HCT116 (cell line): ENCODE measurements around the gene ANKRD13B. TPM values are rescaled to one million over a fixed set of nuclear protein-coding genes. Genes with fewer than 3 reads are reported as not detected.

Source experiments
- ATAC-seq: fragments of 200-7000 bp; cut with Tn5 transposase; 2 replicates; pipeline ENCODE4 v1.9.1; 2020; ENCODE audit warnings: mild to moderate bottlenecking, moderate library complexity
- BruUV-seq: library from RNA; stranded (reverse); fragments of 400-500 nt; replicated peaks from 2 replicates; lab custom pipeline; 2021; lab: Mats Ljungman, UMichigan
- CTCF ChIA-PET: fragments of 300-600 bp; sonication (Branson Sonifier 250); formaldehyde crosslinking; loops from one replicate; lab custom pipeline; 2021; ENCODE audit warnings: antibody characterized with exemption; lab: Charles Lee
- POLR2A ChIA-PET: fragments of 300-600, 350-600 bp; sonication (Branson Sonifier 250); formaldehyde crosslinking; loops from one replicate; lab custom pipeline; 2021; ENCODE audit warnings: antibody characterized with exemption; lab: Charles Lee
- RAD21 ChIA-PET, 2 experiments: fragments of 300-600 bp; sonication (Branson Sonifier 250); formaldehyde crosslinking; loops; one replicate each; lab custom pipeline; 2023; ENCODE audit warnings: low total read pairs in 2 of 2; ENCODE audit not compliant: uncharacterized antibody in 2 of 2, unreplicated experiment in 2 of 2, low non-redundant PET in 1 of 2; lab: Charles Lee
- DNase-seq: peaks from one replicate; pipeline ENCODE4 v3.0.0-alpha.2; 2010; ENCODE audit warnings: low read depth, low spot score
- H2AFZ ChIP-seq: fragments of 200-600 bp; shearing (Covaris generic), sonication (generic); 2 replicates; pipeline ENCODE4 v1.6.1; 2017; ENCODE audit warnings: low read depth, mixed run types, mixed read lengths, antibody characterized with exemption, low read length; ENCODE audit not compliant: poor library complexity, severe bottlenecking
- H3K27ac ChIP-seq: 2 replicates; pipeline ENCODE4 v1.5.1; 2012; ENCODE audit warnings: low read depth, low read length
- H3K27me3 ChIP-seq: fragments of 200-600 bp; sonication (generic); 2 replicates; pipeline ENCODE4 v1.6.1; 2016; ENCODE audit warnings: mixed run types, low read length, mixed read lengths; ENCODE audit not compliant: insufficient read depth
- H3K36me3 ChIP-seq, 2 experiments: fragments of 200-500 bp in 1 of 2; fragments of 200-600 bp in 1 of 2; sonication (Bioruptor generic) in 1 of 2; sonication (generic) in 1 of 2; 2 replicates each; pipeline versions ENCODE4 v1.5.1 to v1.6.1; 2014 to 2016; ENCODE audit warnings: low read length in 2 of 2, inconsistent platforms in 1 of 2, mixed read lengths in 1 of 2, mixed run types in 1 of 2; ENCODE audit not compliant: insufficient read depth in 2 of 2, control insufficient read depth in 1 of 2
- H3K4me1 ChIP-seq, 2 experiments: fragments of 200-600 bp in 1 of 2; sonication (generic) in 1 of 2; 2 replicates each; pipeline versions ENCODE4 v1.5.1 to v1.6.1; 2012 to 2017; ENCODE audit warnings: low read length in 2 of 2, inconsistent platforms in 1 of 2, mild to moderate bottlenecking in 1 of 2, mixed read lengths in 1 of 2, mixed run types in 1 of 2, moderate library complexity in 1 of 2; ENCODE audit not compliant: insufficient read depth in 2 of 2, control insufficient read depth in 1 of 2
- H3K4me2 ChIP-seq: fragments of 200-600 bp; sonication (generic); 2 replicates; pipeline ENCODE4 v1.6.1; 2017; ENCODE audit warnings: mixed run types, low read length, mixed read lengths
- H3K4me3 ChIP-seq, 2 experiments: fragments of 200-600 bp in 1 of 2; sonication (generic) in 1 of 2; replicated peaks in 1 of 2; 2 replicates each; pipeline ENCODE4 v1.5.1; 2011 to 2016; ENCODE audit warnings: low read length in 2 of 2, control low read depth in 1 of 2, low read depth in 1 of 2, mild to moderate bottlenecking in 1 of 2, mixed read lengths in 1 of 2, mixed run types in 1 of 2
- H3K79me2 ChIP-seq: fragments of 200-600 bp; sonication (generic); 2 replicates; pipeline ENCODE4 v1.6.1; 2017; ENCODE audit warnings: mild to moderate bottlenecking, mixed run types, low read length, moderate library complexity, mixed read lengths; ENCODE audit not compliant: insufficient read depth
- H3K9ac ChIP-seq: fragments of 200-600 bp; sonication (generic); 2 replicates; pipeline ENCODE4 v1.6.1; 2016; ENCODE audit warnings: low read length, mixed read lengths
- H3K9me2 ChIP-seq: fragments of 200-600 bp; sonication (generic), shearing (Covaris generic); 2 replicates; pipeline ENCODE4 v1.6.1; 2017; ENCODE audit warnings: mixed run types, mild to moderate bottlenecking, moderate library complexity; ENCODE audit not compliant: insufficient read depth
- H3K9me3 ChIP-seq, 2 experiments: fragments of 200-500 bp in 1 of 2; fragments of 200-600 bp in 1 of 2; sonication (Bioruptor generic) in 1 of 2; sonication (generic) in 1 of 2; 2 replicates each; pipeline ENCODE4 v1.6.1; 2014 to 2017; ENCODE audit warnings: low read length in 2 of 2, mixed read lengths in 2 of 2, inconsistent platforms in 1 of 2, low read depth in 1 of 2, mild to moderate bottlenecking in 1 of 2, mixed run types in 1 of 2, moderate library complexity in 1 of 2; ENCODE audit not compliant: control insufficient read depth in 1 of 2, insufficient read depth in 1 of 2
- H4K20me1 ChIP-seq: fragments of 200-600 bp; sonication (generic), shearing (Covaris generic); 2 replicates; pipeline ENCODE4 v1.6.1; 2017; ENCODE audit warnings: mixed run types, mild to moderate bottlenecking, moderate library complexity; ENCODE audit not compliant: insufficient read depth
- EZH2phosphoT487 ChIP-seq: fragments of 200-600 bp; IDR thresholded peaks from 2 replicates; pipeline ENCODE4 v1.6.1; 2018; ENCODE audit warnings: antibody characterized with exemption, borderline replicate concordance
- SRF ChIP-seq: IDR thresholded peaks from 2 replicates; pipeline ENCODE4 v1.6.1; 2012; ENCODE audit warnings: low read depth
- intact Hi-C: fragments of 100-400 bp; cut with micrococcal nuclease; formaldehyde crosslinking; loops from 2 replicates; pipeline ENCODE4 v1.10.0; 2022
- total RNA-seq: library from RNA; stranded (reverse); gene quantifications from one replicate; pipeline ENCODE4 v1.2.1, GENCODE V29; 2021; ENCODE audit not compliant: unreplicated experiment
- TF ChIP-seq, protein P1 (sequence below): IDR thresholded peaks from 2 replicates; pipeline ENCODE4 v1.6.1; 2012
- TF ChIP-seq, protein P2 (sequence below), 3 experiments: fragments of 200-600 bp in 1 of 3; sonication (generic) in 1 of 3; IDR thresholded peaks in 2 of 3; conservative IDR thresholded peaks in 1 of 3; 2 replicates each; pipeline ENCODE4 v1.5.1; 2012 to 2017; ENCODE audit warnings: low read depth in 2 of 3, low read length in 2 of 3, antibody characterized with exemption in 1 of 3, borderline replicate concordance in 1 of 3, control low read depth in 1 of 3, mild to moderate bottlenecking in 1 of 3, mixed read lengths in 1 of 3, mixed run types in 1 of 3, moderate library complexity in 1 of 3; ENCODE audit not compliant: insufficient read depth in 1 of 3
- TF ChIP-seq, protein P3 (sequence below): IDR thresholded peaks from 2 replicates; pipeline ENCODE4 v1.6.1; 2012; ENCODE audit warnings: low read depth

Gene ANKRD13B
- total RNA-seq, 1 experiment from 2014 or later = 27.4 TPM

DNA sequence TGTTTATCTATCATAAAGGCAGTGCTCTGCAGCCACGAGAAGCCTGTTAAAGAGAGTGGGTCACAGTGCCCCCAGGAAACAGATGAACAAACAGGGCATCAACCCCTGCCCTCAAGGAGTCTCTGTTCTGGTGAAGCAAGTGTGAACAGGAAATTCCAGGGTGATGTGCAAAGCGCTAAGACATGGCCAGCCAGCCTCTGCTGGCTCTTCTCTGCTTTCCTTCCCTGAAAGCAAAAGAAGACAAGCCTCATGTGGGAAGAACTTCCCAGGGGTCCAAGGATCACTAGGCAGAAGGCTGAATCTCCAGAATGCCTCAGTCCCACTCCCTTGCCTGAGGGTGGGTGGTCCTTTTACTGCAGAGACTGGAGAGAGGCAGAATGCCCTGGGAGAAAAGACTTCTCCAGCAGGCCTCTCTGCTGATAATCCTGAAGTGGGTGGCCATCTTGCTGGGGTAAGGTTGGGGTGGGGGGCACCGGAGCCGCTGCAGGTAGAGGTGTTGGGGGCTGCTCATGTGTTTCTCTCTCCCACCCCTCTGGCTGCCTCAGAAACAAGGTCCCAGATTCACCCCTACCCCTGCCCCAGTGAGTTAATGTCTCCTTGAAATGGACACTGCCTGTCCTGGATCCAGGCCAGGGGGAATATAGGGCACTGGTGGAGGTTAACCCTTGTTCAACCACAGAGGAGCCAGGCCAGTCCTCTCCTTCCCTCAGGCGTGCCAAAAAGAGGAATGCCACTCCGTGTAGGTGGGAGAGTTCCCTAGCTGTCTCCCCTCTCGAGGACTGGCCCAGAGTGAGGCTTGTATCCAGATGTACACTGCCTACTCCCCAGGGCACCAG lies 2.4 kb downstream of the ANKRD13B start:
- H3K27me3 ChIP-seq = no peaks in the 10 kb centered on the region
- no peak overlapping the region for H2AFZ ChIP-seq
- no peak for ATAC-seq
- peaks cover 47% of the 10 kb centered on the region for H3K79me2 ChIP-seq
- no peak overlapping the region for H3K9ac ChIP-seq
- no peak for DNase-seq
- CTCF ChIA-PET = no interaction called here
- BruUV-seq = no TSS peak
- TF ChIP-seq EZH2phosphoT487 = no peak
- TF ChIP-seq SRF = no peak
- TF ChIP-seq, protein P1, sequence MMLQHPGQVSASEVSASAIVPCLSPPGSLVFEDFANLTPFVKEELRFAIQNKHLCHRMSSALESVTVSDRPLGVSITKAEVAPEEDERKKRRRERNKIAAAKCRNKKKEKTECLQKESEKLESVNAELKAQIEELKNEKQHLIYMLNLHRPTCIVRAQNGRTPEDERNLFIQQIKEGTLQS = no peak
- TF ChIP-seq, protein P2, sequence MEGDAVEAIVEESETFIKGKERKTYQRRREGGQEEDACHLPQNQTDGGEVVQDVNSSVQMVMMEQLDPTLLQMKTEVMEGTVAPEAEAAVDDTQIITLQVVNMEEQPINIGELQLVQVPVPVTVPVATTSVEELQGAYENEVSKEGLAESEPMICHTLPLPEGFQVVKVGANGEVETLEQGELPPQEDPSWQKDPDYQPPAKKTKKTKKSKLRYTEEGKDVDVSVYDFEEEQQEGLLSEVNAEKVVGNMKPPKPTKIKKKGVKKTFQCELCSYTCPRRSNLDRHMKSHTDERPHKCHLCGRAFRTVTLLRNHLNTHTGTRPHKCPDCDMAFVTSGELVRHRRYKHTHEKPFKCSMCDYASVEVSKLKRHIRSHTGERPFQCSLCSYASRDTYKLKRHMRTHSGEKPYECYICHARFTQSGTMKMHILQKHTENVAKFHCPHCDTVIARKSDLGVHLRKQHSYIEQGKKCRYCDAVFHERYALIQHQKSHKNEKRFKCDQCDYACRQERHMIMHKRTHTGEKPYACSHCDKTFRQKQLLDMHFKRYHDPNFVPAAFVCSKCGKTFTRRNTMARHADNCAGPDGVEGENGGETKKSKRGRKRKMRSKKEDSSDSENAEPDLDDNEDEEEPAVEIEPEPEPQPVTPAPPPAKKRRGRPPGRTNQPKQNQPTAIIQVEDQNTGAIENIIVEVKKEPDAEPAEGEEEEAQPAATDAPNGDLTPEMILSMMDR (IDR thresholded peaks at IDR 0.05 in 2 of 3, conservative IDR thresholded peaks at IDR 0.05 in 1 of 3; ENCODE audit: borderline replicate concordance in 1 of 3, insufficient read depth in 1 of 3, low read depth in 2 of 3, low read length in 2 of 3) = no peak
- TF ChIP-seq, protein P3, sequence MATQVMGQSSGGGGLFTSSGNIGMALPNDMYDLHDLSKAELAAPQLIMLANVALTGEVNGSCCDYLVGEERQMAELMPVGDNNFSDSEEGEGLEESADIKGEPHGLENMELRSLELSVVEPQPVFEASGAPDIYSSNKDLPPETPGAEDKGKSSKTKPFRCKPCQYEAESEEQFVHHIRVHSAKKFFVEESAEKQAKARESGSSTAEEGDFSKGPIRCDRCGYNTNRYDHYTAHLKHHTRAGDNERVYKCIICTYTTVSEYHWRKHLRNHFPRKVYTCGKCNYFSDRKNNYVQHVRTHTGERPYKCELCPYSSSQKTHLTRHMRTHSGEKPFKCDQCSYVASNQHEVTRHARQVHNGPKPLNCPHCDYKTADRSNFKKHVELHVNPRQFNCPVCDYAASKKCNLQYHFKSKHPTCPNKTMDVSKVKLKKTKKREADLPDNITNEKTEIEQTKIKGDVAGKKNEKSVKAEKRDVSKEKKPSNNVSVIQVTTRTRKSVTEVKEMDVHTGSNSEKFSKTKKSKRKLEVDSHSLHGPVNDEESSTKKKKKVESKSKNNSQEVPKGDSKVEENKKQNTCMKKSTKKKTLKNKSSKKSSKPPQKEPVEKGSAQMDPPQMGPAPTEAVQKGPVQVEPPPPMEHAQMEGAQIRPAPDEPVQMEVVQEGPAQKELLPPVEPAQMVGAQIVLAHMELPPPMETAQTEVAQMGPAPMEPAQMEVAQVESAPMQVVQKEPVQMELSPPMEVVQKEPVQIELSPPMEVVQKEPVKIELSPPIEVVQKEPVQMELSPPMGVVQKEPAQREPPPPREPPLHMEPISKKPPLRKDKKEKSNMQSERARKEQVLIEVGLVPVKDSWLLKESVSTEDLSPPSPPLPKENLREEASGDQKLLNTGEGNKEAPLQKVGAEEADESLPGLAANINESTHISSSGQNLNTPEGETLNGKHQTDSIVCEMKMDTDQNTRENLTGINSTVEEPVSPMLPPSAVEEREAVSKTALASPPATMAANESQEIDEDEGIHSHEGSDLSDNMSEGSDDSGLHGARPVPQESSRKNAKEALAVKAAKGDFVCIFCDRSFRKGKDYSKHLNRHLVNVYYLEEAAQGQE = no peak
- intact Hi-C loops = loop anchor here (10.0 kb wide), 1 partner anchor 451 kb away; no protein-coding TSS in a partner anchor
- RAD21 ChIA-PET = no interaction called here
- peak overlapping the region in 1 of 2 experiments; percentile 68; a peak in 1 of 4 replicates for H3K4me3 ChIP-seq
- H3K4me2 ChIP-seq = peak overlapping the region; percentile 82
- H3K27ac ChIP-seq = no peak overlapping the region
- no peaks in the 10 kb centered on the region for H4K20me1 ChIP-seq
- POLR2A ChIA-PET = no interaction called here
- H3K9me2 ChIP-seq = no peaks in the 10 kb centered on the region
- peaks cover 28 to 50% of the 10 kb centered on the region in 2 experiments for H3K4me1 ChIP-seq
- no peaks in the 10 kb centered on the region for H3K9me3 ChIP-seq
- H3K36me3 ChIP-seq = no peaks in the 10 kb centered on the region
